GM18520 (cell line): ENCODE measurements around the gene SOX30.

Experiments used
- ATAC-seq: cut with Tn5 transposase; IDR thresholded peaks from one replicate; pipeline ENCODE4 v1.9.1; 2021; ENCODE audit not compliant: unreplicated experiment

The SOX30 gene

DNA sequence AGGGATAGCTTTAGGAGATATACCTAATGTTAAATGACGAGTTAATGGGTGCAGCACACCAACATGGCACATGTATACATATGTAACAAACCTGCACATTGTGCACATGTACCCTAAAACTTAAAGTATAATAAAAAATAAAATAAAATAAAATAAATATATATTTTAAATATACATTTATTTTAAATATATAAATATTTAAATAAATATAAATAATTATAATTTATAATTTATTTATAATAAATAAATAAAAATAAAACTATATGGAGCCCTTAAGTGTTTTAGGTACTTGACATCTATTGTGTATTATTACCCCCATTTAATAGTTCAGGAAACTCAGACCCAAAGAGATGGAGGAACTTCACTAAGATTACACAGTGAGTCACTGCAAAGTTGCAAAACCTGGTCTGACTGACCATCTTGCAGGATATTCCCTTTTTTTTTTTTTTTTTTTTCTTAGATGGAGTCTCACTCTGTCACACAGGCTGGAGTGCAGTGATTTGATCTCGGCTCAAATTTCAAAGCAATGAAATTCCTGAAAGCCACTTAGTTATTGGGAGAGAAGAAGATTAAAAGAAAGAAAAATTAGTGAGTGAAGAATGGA is 13.3 kb upstream of the SOX30 start:
- ATAC-seq, result no peak

DNA sequence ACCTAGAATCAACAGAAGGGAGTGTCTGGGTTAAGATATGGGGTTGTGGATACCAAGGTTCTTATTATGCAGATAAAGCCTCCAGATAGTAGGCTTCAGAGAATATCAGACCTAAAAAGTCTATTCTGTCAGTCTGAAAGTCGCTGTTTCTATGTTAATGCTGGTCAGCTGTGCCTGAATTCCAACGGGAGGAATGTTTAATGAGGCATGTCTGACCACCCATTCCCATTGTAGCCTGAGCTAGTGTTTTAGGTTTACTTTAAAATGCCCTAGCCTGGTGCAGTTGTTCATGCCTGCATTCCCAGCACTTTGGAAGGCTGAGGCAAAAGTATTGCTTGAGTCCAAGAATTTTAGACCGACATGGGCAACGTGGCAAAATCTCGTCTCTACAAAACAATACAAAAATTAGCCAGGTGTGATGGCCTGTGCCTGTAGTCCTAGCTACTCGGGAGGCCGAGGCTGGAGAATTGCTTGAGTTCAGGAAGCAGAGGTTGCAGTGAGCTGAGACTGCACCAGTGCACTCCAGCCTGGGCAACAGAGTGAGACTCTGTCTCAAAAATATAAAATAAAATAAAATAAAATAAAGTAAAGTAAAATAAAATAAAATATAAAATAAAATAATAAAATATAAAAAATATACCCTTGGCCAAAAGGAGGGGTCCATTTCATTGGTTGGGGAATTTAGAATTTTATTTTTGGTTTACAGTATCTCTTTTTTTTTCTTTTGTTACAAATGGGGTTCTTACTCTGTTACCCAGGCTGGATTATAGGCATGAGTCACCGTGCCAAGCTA is 7.8 kb upstream of the SOX30 start:
- ATAC-seq, result no peak

DNA sequence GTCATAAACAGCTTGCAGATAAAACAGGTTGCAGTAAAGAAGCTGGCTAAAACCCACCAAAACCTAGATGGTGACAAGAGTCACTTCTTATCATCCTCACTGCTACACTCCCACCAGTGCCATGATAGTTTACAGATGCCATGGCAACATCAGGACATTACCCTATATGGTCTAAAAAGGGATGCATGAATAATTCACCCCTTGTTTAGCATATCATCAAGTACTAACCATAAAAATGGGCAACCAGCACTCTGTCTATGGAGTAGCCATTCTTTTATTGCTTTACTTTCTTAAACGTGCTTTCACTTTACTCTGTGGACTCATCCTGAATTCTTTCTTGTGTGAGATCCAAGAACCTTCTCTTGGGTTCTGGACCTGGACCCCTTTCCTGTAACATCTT is 6.7 kb upstream of the SOX30 start:
- ATAC-seq, result no peak

DNA sequence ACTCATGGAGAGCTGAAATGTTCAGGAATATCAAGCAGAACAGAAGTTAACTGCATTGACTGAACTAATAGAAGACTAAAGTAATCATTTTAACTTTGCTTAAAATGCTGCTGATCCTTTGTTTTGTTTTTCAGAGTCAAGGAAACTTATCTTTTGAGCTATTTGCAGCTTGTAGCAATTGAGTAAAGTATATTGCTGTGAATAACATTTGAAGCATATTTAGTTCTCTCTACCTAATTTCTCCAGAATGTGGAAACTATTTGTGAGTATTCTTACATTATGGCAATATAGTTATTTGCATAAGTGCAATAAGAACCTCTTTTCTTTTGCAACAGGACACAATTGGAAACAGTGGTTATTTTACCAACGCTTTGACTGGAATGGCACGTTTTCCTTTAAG is 5.3 kb upstream of the SOX30 start:
- ATAC-seq, result no peak

DNA sequence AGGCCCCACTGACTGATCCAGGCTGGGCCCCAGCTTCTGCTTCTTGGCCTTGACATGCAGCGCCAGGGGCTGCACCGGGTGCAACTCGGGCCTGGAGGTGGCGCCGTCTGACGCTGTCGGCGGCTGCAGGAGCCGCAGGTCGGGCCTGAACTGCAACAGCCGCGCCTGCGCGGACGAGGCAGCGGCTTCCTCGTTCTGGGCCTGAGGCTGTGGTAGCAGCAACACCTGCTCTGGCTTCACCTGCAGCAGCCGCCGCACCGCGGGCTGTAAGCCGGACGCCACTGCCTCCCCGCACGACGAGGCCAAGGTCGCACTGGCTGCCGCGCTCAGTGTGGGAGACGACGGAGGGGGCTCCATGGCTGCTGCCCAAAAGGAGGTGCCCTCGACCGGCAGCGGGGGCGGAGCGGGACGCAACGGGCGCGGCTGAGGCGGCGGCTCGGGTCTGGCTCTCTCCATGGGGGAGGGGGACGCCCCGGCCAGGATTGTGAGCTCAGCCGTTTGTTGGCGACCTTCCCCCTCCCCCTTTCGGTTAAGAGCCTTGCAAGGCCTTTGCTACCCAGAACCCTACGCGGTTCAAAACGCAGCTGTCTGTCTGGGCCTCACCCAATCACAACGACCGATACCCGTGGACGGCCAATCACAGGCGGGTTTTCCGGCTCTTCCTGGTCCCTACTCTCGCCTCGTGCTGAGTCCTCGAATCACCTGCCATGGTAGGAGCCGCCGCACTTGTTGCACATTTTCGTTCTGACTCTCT is 438 bp downstream of the SOX30 start:
- ATAC-seq, result no peak

DNA sequence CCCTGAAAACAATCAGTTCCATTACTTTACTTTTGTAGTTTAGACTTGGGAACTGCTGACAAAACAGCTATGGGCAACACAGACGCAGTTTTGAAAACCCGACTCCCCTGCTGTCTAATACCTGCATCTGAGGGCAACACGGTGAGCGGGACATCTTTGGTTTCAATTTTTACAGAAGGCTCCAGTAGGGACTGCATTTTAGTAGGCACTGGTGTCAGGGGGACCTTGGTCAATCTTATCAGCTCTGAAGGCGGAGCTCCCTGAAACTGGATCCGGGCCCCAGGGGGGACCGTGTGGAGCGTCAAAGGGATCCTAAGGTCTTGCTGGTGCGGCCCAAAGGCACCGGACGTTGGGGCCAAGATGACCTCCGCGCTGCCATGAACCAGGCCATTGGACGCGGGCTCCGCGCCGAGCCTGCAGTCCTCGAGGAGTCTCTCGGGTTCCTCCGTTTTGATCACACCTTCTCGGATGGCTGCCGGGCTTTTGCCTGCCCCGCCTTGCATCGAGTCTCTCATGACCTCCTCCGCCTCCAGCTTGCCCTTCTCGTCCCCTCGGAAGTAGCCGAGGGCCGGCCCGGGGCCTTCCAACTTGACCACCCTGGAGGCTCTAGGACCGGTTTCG is 1.1 kb downstream of the SOX30 start:
- ATAC-seq, result no peak

DNA sequence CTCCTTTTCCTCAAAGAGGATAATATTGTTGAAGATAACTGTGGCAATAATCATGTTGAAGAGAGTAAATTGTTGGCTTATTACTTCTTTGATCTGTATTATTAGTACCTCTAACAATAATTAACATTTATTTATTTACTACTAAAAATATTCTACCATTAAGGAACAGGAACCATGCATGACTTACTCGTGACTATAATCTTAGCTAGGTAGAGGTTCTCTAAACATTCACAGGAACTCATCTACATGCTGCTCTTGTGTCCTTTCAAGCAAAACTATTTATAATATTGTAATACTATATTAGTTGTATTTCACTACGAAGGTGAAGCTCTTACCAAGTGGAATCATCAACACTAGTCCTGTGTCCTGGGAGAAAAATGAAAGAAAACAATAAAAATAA is 3.1 kb downstream of the SOX30 start:
- no peak for ATAC-seq

DNA sequence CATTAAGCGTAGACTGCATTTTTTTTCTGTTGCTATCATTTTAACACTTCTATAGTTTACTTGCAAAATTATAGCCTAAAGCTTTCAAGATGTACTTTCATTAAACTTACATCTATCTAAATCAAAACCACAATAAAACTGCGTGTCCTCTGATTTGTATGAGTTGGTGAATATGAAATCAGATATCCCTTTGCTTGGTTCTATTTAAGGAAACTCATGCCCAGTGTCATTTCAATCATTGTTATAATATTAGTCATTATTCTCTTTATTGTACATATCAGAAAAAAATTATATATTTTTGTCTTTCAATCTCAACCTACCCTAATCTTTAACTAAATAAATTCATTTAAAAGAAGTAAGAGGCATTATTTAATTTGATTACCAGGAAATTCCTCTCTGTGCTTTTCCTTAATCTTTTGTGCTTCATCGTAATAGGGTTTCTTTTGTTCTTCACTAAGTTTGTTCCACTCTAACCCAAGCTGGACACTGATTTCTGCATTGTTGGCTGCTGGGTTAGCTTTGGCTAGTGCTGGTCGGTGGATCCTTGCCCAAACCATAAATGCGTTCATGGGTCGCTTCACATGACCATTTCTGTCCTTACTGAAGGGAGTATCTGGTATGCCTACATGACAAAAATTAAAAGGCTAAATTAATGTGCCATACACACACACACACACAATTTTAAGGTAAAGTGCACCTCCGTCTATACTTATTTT is 3.8 kb downstream of the SOX30 start:
- ATAC-seq, result no peak

DNA sequence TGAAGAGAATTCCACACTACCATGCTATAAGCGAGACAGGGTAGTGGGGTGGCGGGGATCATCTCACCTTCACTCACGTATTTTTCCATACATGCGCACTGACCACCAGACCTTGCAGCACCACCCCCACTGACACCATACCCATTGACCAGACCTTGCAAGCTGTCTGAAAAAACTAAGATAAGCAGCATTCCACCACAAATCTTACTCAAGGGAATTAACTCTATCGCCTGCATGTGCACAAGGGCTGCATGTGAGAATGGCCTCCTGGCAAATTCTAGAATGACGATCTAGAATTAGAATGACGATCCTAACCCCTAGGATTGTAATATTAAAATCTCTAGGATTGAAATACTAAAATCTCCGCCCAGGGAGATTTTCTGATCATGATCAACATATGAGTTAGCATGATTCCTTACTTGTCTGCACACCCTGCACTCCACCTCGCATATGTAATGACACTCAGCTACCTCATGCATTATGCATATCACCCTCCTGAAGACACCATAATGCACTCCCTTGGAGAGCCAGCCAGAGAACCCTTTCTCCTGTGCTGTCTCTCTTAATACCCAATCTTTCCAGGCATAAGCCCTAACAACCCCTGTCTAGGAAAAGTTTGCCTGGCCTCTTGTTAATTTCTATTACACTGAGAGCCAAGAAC is 11.7 kb downstream of the SOX30 start:
- no peak for ATAC-seq

DNA sequence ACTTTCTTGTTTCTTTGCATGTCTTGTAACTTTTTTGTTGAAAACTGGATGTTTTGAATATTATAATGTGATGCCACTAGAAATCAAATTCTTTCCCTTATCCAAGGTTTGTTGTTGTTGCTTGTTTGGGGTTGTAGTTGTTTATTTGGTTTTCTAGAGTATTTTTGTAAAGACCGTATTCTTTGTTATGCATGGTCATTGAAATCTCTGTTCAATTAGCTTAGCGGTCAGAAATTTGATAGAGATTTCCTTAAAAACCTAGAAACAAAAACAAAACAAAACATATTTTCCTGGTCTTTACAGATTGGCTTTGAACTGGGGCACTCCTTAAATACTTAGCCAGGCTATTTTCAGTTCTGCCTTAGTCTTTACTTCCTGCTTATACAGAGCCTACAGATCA is 21.9 kb downstream of the SOX30 start:
- ATAC-seq, result no peak

DNA sequence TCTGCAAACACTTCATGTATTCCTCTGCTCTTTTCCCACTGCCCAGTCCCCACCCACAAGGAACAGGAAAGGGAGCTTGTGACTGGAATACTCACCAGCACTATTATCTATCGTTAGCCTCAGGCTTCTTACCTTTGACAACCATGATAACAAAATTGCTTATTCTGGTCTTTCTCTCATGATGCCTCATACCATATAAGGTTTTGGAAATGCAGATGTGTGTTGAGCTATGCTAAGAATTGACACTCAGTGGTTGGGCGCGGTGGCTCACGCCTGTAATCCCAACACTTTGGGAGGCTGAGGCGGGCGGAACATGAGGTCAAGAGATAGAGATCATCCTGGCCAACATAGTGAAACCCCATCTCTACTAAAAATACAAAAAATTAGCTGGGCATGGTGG is 25.4 kb downstream of the SOX30 start:
- ATAC-seq, result no peak

DNA sequence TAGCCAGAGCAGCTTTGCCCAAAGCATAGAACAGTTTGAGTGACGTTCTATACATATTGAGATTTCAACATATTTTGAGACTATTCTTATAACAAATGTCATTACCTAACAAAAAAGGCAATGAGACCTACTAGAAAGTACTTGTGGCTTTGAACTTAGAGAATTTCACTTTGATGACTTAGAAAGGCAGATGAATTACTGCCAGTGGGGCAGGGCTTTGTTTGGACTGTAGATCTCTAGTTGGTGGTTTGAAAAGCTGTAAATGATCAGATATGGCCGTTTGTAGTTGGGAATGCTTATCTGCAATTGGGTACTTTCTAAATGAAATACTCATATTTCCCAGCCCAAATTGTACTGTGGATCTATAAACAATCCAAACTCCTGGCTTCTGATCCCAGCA is 28.1 kb downstream of the SOX30 start:
- ATAC-seq, result no peak

DNA sequence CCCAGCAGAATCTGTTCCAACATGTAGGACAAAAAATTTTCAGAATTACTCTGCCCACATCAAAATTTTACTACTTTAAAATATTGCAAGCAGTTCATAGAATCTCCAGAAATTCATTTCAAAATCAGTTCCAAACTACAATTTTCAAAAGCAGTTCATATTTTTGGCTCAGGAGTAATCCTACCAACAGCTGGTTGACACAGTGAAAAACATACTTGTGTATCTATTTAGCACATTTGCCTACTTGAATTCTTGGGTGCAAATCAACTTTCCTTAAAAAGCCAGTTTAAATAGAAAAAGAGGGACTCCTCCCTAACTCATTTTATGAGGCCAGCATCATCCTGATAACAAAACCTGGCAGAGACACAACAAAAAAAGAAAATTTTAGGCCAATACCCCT is 31.5 kb downstream of the SOX30 start:
- no peak for ATAC-seq

DNA sequence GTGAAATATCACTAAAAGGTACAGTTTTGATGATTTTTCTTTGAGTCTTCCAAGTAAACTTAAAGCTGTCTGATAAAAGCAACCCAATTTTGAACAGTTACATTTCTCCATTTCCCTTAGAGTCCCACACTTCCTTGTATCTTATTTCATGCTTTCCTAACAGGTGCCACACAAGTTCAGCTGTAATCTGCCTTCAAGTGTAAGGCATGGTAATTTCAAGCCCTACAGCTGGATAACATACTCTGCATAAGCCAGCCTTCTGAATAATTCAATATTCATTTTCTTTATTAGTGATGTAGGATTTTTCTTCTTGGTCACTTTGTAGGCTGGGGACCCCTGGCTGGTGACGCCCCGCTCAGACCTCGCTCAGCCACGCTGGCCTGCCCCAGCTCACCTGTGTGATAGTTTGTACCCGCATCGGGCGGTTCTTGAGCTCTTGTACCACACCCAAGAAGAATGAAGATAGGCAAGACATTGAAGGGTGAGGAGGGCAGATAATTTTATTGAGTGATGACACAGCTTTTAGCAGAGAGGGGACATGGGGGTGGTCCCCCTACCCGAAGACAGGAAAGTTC is 34.0 kb downstream of the SOX30 start:
- ATAC-seq, result no peak

DNA sequence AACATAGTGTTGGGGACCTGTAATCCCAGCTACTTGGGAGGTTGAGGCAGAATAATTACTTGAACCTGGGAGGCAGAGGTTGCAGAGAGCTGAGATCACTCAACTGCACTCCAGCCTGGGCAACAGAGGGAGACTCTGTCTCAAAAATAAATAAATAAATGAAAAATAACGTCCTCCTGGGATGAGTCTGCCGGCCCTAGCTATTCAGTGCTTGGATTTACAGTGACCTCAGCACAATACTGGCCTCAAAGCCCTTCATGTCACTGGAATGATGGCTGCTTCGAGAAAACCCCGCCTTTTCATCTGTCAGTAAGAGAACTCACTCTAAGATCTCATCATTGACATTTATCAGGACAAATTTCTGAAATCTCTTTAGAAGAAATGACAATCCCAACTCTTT is 35.5 kb downstream of the SOX30 start:
- no peak for ATAC-seq

DNA sequence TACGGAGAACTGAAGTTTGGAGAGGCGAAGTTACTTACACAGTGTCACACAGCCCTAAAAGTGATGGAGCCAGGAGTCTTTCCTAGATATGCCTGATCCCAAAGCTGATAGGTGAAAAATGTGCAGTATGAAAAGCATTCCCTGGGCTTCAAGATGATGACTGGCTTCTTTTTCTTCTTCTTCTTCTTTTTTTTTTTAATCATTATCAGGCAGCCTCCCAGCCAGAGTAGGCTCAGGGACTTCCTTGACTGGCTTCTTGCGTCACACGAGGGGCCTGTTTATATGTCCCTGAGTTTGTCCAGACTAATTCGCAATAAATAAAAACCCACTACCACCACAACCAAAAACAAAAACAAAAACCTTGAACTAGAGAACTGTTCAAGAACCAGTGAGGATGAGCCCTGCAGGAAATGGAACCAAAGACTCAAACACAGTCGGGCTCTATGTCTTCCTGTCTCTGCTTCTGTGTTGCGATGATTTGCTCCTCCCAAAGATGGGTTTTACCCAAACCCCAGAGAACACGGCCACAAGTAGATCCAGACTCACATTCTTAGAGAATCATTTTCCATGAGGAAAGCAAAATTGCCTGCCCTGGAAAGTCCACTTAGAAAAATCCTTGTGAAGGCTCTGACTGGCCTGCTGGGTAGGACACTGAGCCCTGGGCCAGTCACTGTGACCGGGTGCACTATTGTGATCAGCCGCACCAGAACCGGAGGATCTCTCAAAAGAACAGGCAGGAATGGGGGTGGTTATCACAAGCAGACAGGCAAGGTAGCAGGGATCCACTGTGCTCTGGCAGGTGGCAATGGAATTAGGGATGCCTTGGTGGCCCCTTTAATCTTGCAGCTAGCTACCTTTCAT is 38.6 kb downstream of the SOX30 start:
- no peak for ATAC-seq

DNA sequence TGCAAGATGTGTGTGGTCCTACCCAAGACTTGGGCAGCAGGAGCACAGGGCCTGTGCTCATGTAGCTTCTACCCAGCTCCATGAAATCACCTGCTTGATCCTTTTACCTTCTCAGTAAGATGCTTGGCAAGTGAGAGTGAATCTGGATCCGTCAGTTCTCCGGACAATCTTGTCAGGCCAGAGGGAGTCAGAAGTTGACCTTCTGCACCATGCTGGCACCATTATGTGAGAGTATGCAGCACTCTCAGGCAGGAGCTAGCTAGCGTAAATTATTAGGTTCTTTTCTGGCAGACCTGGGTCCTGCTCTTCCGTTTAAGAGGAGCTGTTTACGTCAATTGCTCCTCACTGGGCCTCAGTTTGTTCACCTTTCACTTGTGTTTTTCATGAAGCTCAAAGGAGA is 39.7 kb downstream of the SOX30 start:
- no peak for ATAC-seq

DNA sequence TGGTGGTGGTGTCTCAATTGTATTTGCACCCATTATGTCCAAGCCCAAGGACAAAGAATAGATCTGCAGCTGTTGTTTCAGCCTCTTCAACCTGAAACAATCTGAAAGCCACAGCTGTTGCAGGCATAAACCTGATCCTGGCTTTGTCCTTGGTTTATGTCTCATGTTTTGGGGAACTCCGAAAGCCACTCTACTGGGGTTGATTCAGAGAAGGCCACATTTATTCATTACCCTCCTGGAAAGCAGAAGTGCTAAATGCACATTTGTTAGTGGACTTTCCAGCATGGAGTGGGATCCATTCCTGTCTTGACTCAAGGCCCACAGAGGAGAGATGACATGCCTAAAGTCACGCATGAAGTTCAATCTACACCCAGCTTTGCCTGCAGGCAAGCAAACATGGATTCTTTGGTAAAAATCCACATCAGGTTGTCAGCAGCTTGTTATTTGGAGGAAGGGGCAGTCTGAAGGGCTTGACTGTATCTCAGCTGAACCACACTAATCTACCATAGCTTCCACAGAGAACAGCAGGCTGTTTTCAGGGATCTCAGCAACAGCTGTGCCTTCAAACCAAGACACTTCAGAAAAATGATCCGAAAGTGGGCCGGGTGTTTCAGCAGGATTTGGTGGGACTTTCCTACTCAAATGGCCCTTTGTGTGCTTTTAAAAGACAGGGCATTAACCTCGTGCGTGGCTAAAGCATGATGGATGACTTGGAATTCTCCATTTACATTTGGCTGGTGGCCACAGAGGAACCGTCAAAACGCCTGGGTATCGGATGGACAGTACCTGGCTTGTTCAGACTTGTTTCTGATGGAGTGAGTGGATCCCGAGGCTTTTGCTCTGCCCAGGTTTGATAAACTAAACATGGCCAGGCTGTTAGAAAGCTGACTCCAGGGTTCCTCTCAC is 40.4 kb downstream of the SOX30 start:
- peak; percentile 57 for ATAC-seq
